Measurements from ENCODE around the gene GNAQ.

The GNAQ gene

GRCh38 chr9:77977210-77977611 is 54.4 kb downstream of the GNAQ start:
- H3K9me3 Mint-ChIP-seq = no peaks in the 10 kb centered on the region
- peaks cover 18% of the 10 kb centered on the region for H3K36me3 Mint-ChIP-seq (ENCODE audit: low read depth)
- no peak overlapping the region for H3K27ac Mint-ChIP-seq
- H3K4me1 Mint-ChIP-seq = peaks cover 64% of the 10 kb centered on the region
- TF ChIP-seq, protein P1, sequence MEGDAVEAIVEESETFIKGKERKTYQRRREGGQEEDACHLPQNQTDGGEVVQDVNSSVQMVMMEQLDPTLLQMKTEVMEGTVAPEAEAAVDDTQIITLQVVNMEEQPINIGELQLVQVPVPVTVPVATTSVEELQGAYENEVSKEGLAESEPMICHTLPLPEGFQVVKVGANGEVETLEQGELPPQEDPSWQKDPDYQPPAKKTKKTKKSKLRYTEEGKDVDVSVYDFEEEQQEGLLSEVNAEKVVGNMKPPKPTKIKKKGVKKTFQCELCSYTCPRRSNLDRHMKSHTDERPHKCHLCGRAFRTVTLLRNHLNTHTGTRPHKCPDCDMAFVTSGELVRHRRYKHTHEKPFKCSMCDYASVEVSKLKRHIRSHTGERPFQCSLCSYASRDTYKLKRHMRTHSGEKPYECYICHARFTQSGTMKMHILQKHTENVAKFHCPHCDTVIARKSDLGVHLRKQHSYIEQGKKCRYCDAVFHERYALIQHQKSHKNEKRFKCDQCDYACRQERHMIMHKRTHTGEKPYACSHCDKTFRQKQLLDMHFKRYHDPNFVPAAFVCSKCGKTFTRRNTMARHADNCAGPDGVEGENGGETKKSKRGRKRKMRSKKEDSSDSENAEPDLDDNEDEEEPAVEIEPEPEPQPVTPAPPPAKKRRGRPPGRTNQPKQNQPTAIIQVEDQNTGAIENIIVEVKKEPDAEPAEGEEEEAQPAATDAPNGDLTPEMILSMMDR (IDR thresholded peaks at IDR 0.05) = no peak
- no peaks in the 10 kb centered on the region for H3K27me3 Mint-ChIP-seq (ENCODE audit: low read depth, poor library complexity)
- DNase-seq = peak; percentile 18
- no peak overlapping the region for H3K4me3 Mint-ChIP-seq

DNA sequence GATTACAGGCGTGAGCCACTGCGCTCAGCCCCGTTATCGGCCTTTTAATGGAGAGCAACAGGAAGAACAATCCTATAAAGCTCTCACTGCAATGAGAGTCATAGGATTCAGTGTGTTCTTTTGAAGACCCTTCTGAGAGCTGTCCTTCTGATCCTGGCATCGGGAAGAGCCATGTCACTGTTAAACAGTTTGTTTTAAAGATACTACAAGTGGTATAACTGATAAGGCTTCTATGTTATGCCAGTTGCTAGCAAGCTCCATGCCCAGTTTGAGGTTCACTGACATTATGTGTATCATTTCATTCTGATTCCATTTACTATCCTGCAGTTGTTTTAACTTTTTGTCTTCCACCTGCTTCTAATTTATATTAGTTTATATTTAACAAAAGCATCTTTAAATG is 55.8 kb downstream of the GNAQ start:
- Mint-ChIP-seq H3K4me1 (peaks cover 54% of the 10 kb centered on the region), H3K4me3 (no peak overlapping the region), H3K27me3 (ENCODE audit: low read depth, poor library complexity) (no peaks in the 10 kb centered on the region), H3K27ac (peak overlapping the region; percentile 66), H3K9me3 (peaks cover 12% of the 10 kb centered on the region), H3K36me3 (ENCODE audit: low read depth) (peaks cover 32% of the 10 kb centered on the region)
- DNase-seq = no peak
- TF ChIP-seq, protein P1 (IDR thresholded peaks at IDR 0.05) = no peak

- H3K27ac Mint-ChIP-seq = no peak overlapping the region
- H3K4me3 Mint-ChIP-seq = no peak overlapping the region
- peaks cover 55% of the 10 kb centered on the region for H3K4me1 Mint-ChIP-seq
- DNase-seq = no peak
- H3K9me3 Mint-ChIP-seq = peaks cover 20% of the 10 kb centered on the region
- TF ChIP-seq, protein P1 (IDR thresholded peaks at IDR 0.05) = no peak
- peaks cover 40% of the 10 kb centered on the region for H3K36me3 Mint-ChIP-seq (ENCODE audit: low read depth)
- no peaks in the 10 kb centered on the region for H3K27me3 Mint-ChIP-seq (ENCODE audit: low read depth, poor library complexity)
These were observed 56.6 kb downstream of the GNAQ start for GRCh38 chr9:77975036-77975435.

- no peak for DNase-seq
- Mint-ChIP-seq H3K9me3 (peaks cover 21% of the 10 kb centered on the region), H3K27ac (no peak overlapping the region), H3K4me1 (peaks cover 50% of the 10 kb centered on the region), H3K27me3 (ENCODE audit: low read depth, poor library complexity) (no peaks in the 10 kb centered on the region), H3K4me3 (no peak overlapping the region), H3K36me3 (ENCODE audit: low read depth) (peaks cover 36% of the 10 kb centered on the region)
- TF ChIP-seq, protein P1 (IDR thresholded peaks at IDR 0.05) = no peak
These were observed 57.2 kb downstream of the GNAQ start for GRCh38 chr9:77974434-77974833.

GRCh38 chr9:77969083-77969482 is 62.5 kb downstream of the GNAQ start:
- Mint-ChIP-seq H3K36me3 (ENCODE audit: low read depth) (peaks cover 47% of the 10 kb centered on the region), H3K9me3 (peaks cover 21% of the 10 kb centered on the region), H3K4me3 (no peak overlapping the region), H3K27ac (no peak overlapping the region), H3K4me1 (peaks cover 14% of the 10 kb centered on the region), H3K27me3 (ENCODE audit: low read depth, poor library complexity) (no peaks in the 10 kb centered on the region)
- TF ChIP-seq, protein P1 (IDR thresholded peaks at IDR 0.05) = no peak
- DNase-seq = no peak

DNA sequence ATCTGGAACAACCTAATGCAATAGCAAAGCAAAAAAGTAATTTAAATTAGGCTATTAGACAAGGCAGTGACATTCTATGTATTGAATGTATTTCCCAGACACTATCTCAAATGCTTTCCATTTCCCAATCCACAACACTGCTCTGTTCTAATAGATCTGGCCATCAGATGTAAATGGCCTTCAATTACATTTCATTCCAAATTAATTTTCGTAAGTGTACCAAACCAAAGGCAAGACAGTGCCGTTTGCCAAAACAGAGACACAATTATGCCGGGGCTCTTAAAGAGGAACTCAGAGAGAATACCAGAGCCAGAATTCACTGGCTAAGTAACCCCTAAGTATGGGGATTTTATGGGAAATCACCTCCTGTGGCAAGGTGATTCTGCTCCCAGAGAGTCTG is 63.1 kb downstream of the GNAQ start:
- peaks cover 48% of the 10 kb centered on the region for H3K36me3 Mint-ChIP-seq (ENCODE audit: low read depth)
- no peak overlapping the region for H3K4me3 Mint-ChIP-seq
- TF ChIP-seq, protein P1 (IDR thresholded peaks at IDR 0.05) = no peak
- H3K27ac Mint-ChIP-seq = no peak overlapping the region
- no peaks in the 10 kb centered on the region for H3K27me3 Mint-ChIP-seq (ENCODE audit: low read depth, poor library complexity)
- DNase-seq = no peak
- H3K9me3 Mint-ChIP-seq = peaks cover 22% of the 10 kb centered on the region
- H3K4me1 Mint-ChIP-seq = peaks cover 14% of the 10 kb centered on the region
